K562 (cell line): Measurements from ENCODE around the gene DPYSL4.

Source experiments
- CTCF ChIP-seq, 3 experiments: IDR thresholded peaks in 2 of 3; conservative IDR thresholded peaks in 1 of 3; 2 replicates each; pipeline ENCODE4 v1.5.1; 2011 to 2012; ENCODE audit warnings: low read length in 3 of 3, mild to moderate bottlenecking in 3 of 3, control low read depth in 2 of 3, improper control_type of control experiment in 1 of 3, inconsistent platforms in 1 of 3, low read depth in 1 of 3, mixed read lengths in 1 of 3, moderate library complexity in 1 of 3; ENCODE audit not compliant: insufficient read depth in 2 of 3
- FOXJ3 ChIP-seq: sonication (generic); formaldehyde crosslinking; IDR thresholded peaks from 2 replicates; pipeline ENCODE4 v1.4.0; 2020; ENCODE audit warnings: mild to moderate bottlenecking, missing genetic modification reagents
- GATA2 ChIP-seq: sonication (generic); formaldehyde crosslinking; IDR thresholded peaks from 2 replicates; pipeline ENCODE4 v1.4.0; 2020; ENCODE audit warnings: mild to moderate bottlenecking, missing genetic modification reagents
- MAZ ChIP-seq, 2 experiments: fragments of 450-650 bp in 1 of 2; sonication (generic) in 1 of 2; formaldehyde crosslinking; IDR thresholded peaks in 1 of 2; conservative IDR thresholded peaks in 1 of 2; 2 replicates each; pipeline versions ENCODE4 v1.4.0 to v1.5.0; 2020; ENCODE audit warnings: mild to moderate bottlenecking in 1 of 2, missing genetic modification reagents in 1 of 2
- RBBP5 ChIP-seq: fragments of 200-600 bp; sonication (generic); IDR thresholded peaks from 2 replicates; pipeline ENCODE4 v1.6.1; 2012; ENCODE audit warnings: borderline replicate concordance, mild to moderate bottlenecking, low read length, control low read depth, inconsistent platforms; ENCODE audit not compliant: insufficient read depth, poor library complexity, severe bottlenecking
- SRF ChIP-seq, 2 experiments: fragments of 250-450, 450-650 bp in 1 of 2; sonication (Bioruptor Pico) in 1 of 2; sonication (generic) in 1 of 2; formaldehyde crosslinking; IDR thresholded peaks; 2 replicates each; pipeline versions ENCODE4 v1.5.0 to v1.5.1; 2020 to 2022; ENCODE audit warnings: mild to moderate bottlenecking in 1 of 2, missing genetic modification reagents in 1 of 2
- ZNF24 ChIP-seq: fragments of 450-650 bp; IDR thresholded peaks from 2 replicates; pipeline ENCODE4 v1.6.1; 2016
- ZNF347 ChIP-seq: fragments of 450-650 bp; formaldehyde crosslinking; IDR thresholded peaks from 2 replicates; pipeline ENCODE4 v1.4.0; 2020; ENCODE audit warnings: low read depth, mild to moderate bottlenecking, moderate library complexity
- ZNF830 ChIP-seq: fragments of 250-450 bp; sonication (Bioruptor Pico); IDR thresholded peaks from 2 replicates; pipeline ENCODE4 v1.5.0; 2021; ENCODE audit warnings: mild to moderate bottlenecking
- TF ChIP-seq, protein P1 (sequence below): sonication (generic); formaldehyde crosslinking; IDR thresholded peaks from 2 replicates; pipeline ENCODE4 v1.8.1; 2022; ENCODE audit warnings: missing genetic modification reagents

GRCh38 chr10:132174237-132174636 lies 12.5 kb upstream of the DPYSL4 start:
- no peak for TF ChIP-seq GATA2 (CRISPR knock-in tag)
- TF ChIP-seq, protein P1, sequence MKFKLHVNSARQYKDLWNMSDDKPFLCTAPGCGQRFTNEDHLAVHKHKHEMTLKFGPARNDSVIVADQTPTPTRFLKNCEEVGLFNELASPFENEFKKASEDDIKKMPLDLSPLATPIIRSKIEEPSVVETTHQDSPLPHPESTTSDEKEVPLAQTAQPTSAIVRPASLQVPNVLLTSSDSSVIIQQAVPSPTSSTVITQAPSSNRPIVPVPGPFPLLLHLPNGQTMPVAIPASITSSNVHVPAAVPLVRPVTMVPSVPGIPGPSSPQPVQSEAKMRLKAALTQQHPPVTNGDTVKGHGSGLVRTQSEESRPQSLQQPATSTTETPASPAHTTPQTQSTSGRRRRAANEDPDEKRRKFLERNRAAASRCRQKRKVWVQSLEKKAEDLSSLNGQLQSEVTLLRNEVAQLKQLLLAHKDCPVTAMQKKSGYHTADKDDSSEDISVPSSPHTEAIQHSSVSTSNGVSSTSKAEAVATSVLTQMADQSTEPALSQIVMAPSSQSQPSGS (CRISPR knock-in tag), result no peak
- no peak for TF ChIP-seq FOXJ3 (CRISPR knock-in tag)
- TF ChIP-seq ZNF830 (CRISPR knock-in tag), result no peak
- no peak for TF ChIP-seq ZNF24
- TF ChIP-seq ZNF347, result no peak
- no peak for TF ChIP-seq CTCF (IDR thresholded peaks at IDR 0.05 in 2 of 3, conservative IDR thresholded peaks at IDR 0.05 in 1 of 3; ENCODE audit: insufficient read depth in 2 of 3, low read depth in 1 of 3, low read length in 3 of 3)
- no peak for TF ChIP-seq RBBP5
- TF ChIP-seq SRF (CRISPR knock-in tag; IDR thresholded peaks at IDR 0.05), result no peak
- TF ChIP-seq MAZ (CRISPR knock-in tag; conservative IDR thresholded peaks at IDR 0.05 in 1 of 2, IDR thresholded peaks at IDR 0.05 in 1 of 2), result no peak
